K562 (cell line): ENCODE data around the gene RPL22. TPM values are rescaled to one million over a fixed set of nuclear protein-coding genes. Genes with fewer than 3 reads are reported as not detected.

Experiments
- ATAC-seq: fragments of 200-7000 bp; cut with Tn5 transposase; 3 replicates; pipeline ENCODE4 v1.9.1; 2020; ENCODE audit warnings: moderate library complexity
- BruUV-seq: library from RNA; stranded (reverse); fragments of 400-500 nt; replicated peaks from 2 replicates; lab custom pipeline; 2021; lab: Mats Ljungman, UMichigan
- CTCF ChIA-PET: fragments of 300-600 bp; formaldehyde crosslinking; extraction: SDS; loops from one replicate; lab custom pipeline; 2021; ENCODE audit warnings: low intra/inter-chr PET ratio; lab: Yijun Ruan, JAX
- POLR2A ChIA-PET: fragments of 300-600, 350-650 bp; sonication (Branson Sonifier 250); formaldehyde crosslinking; extraction: SDS; loops from one replicate; lab custom pipeline; 2021; ENCODE audit warnings: antibody characterized with exemption, inconsistent platforms; lab: Yijun Ruan, JAX
- DNase-seq, 4 experiments: peaks; one replicate each; pipeline versions ENCODE4 v3.0.0 to v3.0.0-alpha.2; 2011 to 2018; ENCODE audit warnings: low spot score in 3 of 4, mixed read lengths in 3 of 4; ENCODE audit errors: extremely low read depth in 1 of 4
- FAIRE-seq: peaks from 2 replicates; lab custom pipeline; 2011; peaks lifted over from hg19 to GRCh38; lab: Jason Lieb, UNC
- H2AFZ ChIP-seq: 2 replicates; pipeline ENCODE4 v1.6.0; 2011; ENCODE audit warnings: low read depth, low read length, control low read depth, inconsistent platforms
- H3K27ac ChIP-seq: fragments of 200-600 bp; 3 replicates; pipeline ENCODE4 v1.8.0; 2011; ENCODE audit warnings: low read depth, mild to moderate bottlenecking, control low read depth, inconsistent platforms, low read length, moderate library complexity, mixed read lengths; ENCODE audit errors: extremely low read depth
- H3K27me3 ChIP-seq, 2 experiments: fragments of 300-600 bp in 1 of 2; 2 replicates in 1 of 2; 3 replicates in 1 of 2; pipeline versions ENCODE4 v1.6.0 to v1.8.0; 2011; ENCODE audit warnings: inconsistent platforms in 2 of 2, low read length in 2 of 2, mild to moderate bottlenecking in 1 of 2, mixed read lengths in 1 of 2, moderate library complexity in 1 of 2; ENCODE audit not compliant: control insufficient read depth in 2 of 2, insufficient read depth in 2 of 2
- H3K36me3 ChIP-seq: fragments of 300-600 bp; 3 replicates; pipeline ENCODE4 v1.8.0; 2011; ENCODE audit warnings: mild to moderate bottlenecking, low read length, inconsistent platforms; ENCODE audit not compliant: control insufficient read depth, insufficient read depth
- H3K4me1 ChIP-seq, 2 experiments: fragments of 200-600 bp in 1 of 2; replicated peaks in 1 of 2; 2 replicates in 1 of 2; 3 replicates in 1 of 2; pipeline versions ENCODE4 v1.5.1 to v1.8.0; 2011; ENCODE audit warnings: inconsistent platforms in 2 of 2, low read length in 2 of 2, mild to moderate bottlenecking in 1 of 2, mixed read lengths in 1 of 2, moderate library complexity in 1 of 2; ENCODE audit not compliant: control insufficient read depth in 2 of 2, insufficient read depth in 2 of 2
- H3K4me2 ChIP-seq: 2 replicates; pipeline ENCODE4 v1.6.1; 2011; ENCODE audit warnings: low read length, control low read depth, inconsistent platforms, mixed read lengths; ENCODE audit not compliant: insufficient read depth
- H3K4me3 ChIP-seq: fragments of 200-600 bp; sonication (generic), shearing (Covaris generic); 2 replicates; pipeline ENCODE4 v1.5.1; 2016; ENCODE audit warnings: control low read depth, inconsistent platforms
- H3K79me2 ChIP-seq: fragments of 200-600 bp; 3 replicates; pipeline ENCODE4 v1.8.0; 2011; ENCODE audit warnings: low read length, inconsistent platforms; ENCODE audit not compliant: control insufficient read depth, insufficient read depth
- H3K9ac ChIP-seq, 2 experiments: 2 replicates each; pipeline versions ENCODE4 v1.6.0 to v1.6.1; 2011; ENCODE audit warnings: low read depth in 2 of 2, low read length in 2 of 2, control low read depth in 1 of 2, inconsistent platforms in 1 of 2, mild to moderate bottlenecking in 1 of 2, mixed read lengths in 1 of 2; ENCODE audit not compliant: insufficient read depth in 1 of 2
- H3K9me1 ChIP-seq: one replicate; pipeline ENCODE4 v1.6.0; 2011; ENCODE audit warnings: inconsistent platforms, mild to moderate bottlenecking, low read length, moderate library complexity; ENCODE audit not compliant: control insufficient read depth, insufficient read depth
- H3K9me3 ChIP-seq: replicated peaks from 2 replicates; pipeline ENCODE4 v1.5.1; 2011; ENCODE audit warnings: low read depth, low read length, inconsistent platforms; ENCODE audit not compliant: control insufficient read depth, insufficient read depth
- H4K20me1 ChIP-seq: replicated peaks from 2 replicates; pipeline ENCODE4 v1.6.1; 2011; ENCODE audit warnings: low read length, inconsistent platforms, mixed read lengths; ENCODE audit not compliant: control insufficient read depth, insufficient read depth
- HMG20B ChIP-seq: fragments of 250-450 bp; sonication (Bioruptor Pico); IDR thresholded peaks from 2 replicates; pipeline ENCODE4 v1.5.0; 2021; ENCODE audit warnings: mild to moderate bottlenecking
- KDM1A ChIP-seq, 2 experiments: fragments of 450-650 bp; IDR thresholded peaks; 2 replicates each; pipeline ENCODE4 v1.6.1; 2016; ENCODE audit warnings: mild to moderate bottlenecking in 2 of 2
- NEUROD1 ChIP-seq: fragments of 150-350 bp; IDR thresholded peaks from 2 replicates; pipeline ENCODE4 v1.6.1; 2014; ENCODE audit warnings: borderline replicate concordance, low read length, low read depth; ENCODE audit not compliant: partially characterized antibody
- NFE2 ChIP-seq: IDR thresholded peaks from 2 replicates; pipeline ENCODE4 v1.6.1; 2014; ENCODE audit warnings: antibody characterized with exemption, low read depth
- RFX1 ChIP-seq: fragments of 450-650 bp; IDR thresholded peaks from 2 replicates; pipeline ENCODE4 v1.6.1; 2016; ENCODE audit warnings: mild to moderate bottlenecking, moderate library complexity
- ZFP1 ChIP-seq: fragments of 450-650 bp; formaldehyde crosslinking; IDR thresholded peaks from 2 replicates; pipeline ENCODE4 v1.4.0; 2020; ENCODE audit warnings: mild to moderate bottlenecking, mixed read lengths
- ZNF717 ChIP-seq: fragments of 250-450 bp; sonication (Bioruptor Pico); IDR thresholded peaks from 2 replicates; pipeline ENCODE4 v1.5.0; 2021
- WGBS: fragments of 100-300 bp; shearing (Covaris generic); methylation state at CpG from one replicate; pipeline ENCODE4 v1.1.6; 2016; ENCODE audit warnings: low coverage, mixed read lengths; ENCODE audit not compliant: insufficient coverage; ENCODE audit errors: missing lambda C conversion rate; 5-methylcytosine and 5-hydroxymethylcytosine counted together
- in situ Hi-C: fragments of 300-500 bp; cut with MboI; formaldehyde crosslinking; loops from 4 replicates; pipeline ENCODE4 v1.15.0; 2018; ENCODE audit warnings: inconsistent platforms, mixed read lengths
- intact Hi-C: fragments of 100-400 bp; cut with micrococcal nuclease; formaldehyde crosslinking; loops from 2 replicates; pipeline ENCODE4 v1.14.2; 2022
- polyA plus RNA-seq, 8 experiments: library from polyadenylated mRNA; depleted of rRNA in 4 of 8; stranded (reverse) in 5 of 8; unstranded in 3 of 8; fragments of >200 nt; fragmentation: Nextera tagmentation in 2 of 8; fragmentation: Illumina TruSeq in 1 of 8; extraction: Ambion mirVana in 2 of 8; extraction: Trizol in 1 of 8; gene quantifications; 2 replicates each; pipeline versions ENCODE4 v1.2.1 to v1.2.3, GENCODE V29; 2011 to 2014; ENCODE audit warnings: inconsistent platforms in 1 of 8, missing spikeins in 1 of 8
- total RNA-seq, 7 experiments: library from RNA; depleted of rRNA in 6 of 7; stranded (reverse); fragments of >200 nt in 6 of 7; fragmentation: Illumina TruSeq in 2 of 7; extraction: Trizol in 2 of 7; gene quantifications; 2 replicates each; pipeline versions ENCODE4 v1.2.1 to v1.2.3, GENCODE V29; 2011 to 2021; ENCODE audit warnings: low replicate concordance in 1 of 7
- TF ChIP-seq, protein P1 (sequence below): fragments of 450-650 bp; formaldehyde crosslinking; IDR thresholded peaks from 2 replicates; pipeline ENCODE4 v1.4.0; 2022; ENCODE audit warnings: missing genetic modification characterization

The RPL22 gene
- total and polyA plus RNA-seq, 9 of the 15 experiments (the other 6 are each of a cell fraction or from before 2014, with no cell fraction given): 467 to 1,165 (median 607) TPM

GRCh38 chr1:6144647-6145395 lies 54.6 kb downstream of the RPL22 start:
- Histone ChIP-seq H3K4me1 (peaks cover 7 to 31% of the 10 kb centered on the region in 2 experiments; a peak in 3 of 5 replicates), H3K9me1 (peaks cover 5% of the 10 kb centered on the region), H3K9ac (no peak overlapping the region), H3K4me3 (no peak overlapping the region), H3K36me3 (no peaks in the 10 kb centered on the region), H3K27ac (no peak overlapping the region), H3K27me3 (peaks cover 52 to 75% of the 10 kb centered on the region in 2 experiments), H4K20me1 (peaks cover 50% of the 10 kb centered on the region), H3K4me2 (no peak overlapping the region), H3K9me3 (no peaks in the 10 kb centered on the region), H3K79me2 (no peaks in the 10 kb centered on the region), H2AFZ (no peak overlapping the region)
- no peak for DNase-seq
- no TSS peak for BruUV-seq
- intact Hi-C loops (no loop called here), in situ Hi-C loops (no loop called here)
- 2% methylated on average over 16 of the region's 16 CpGs for WGBS
- FAIRE-seq: no peak
- ChIA-PET POLR2A (interaction anchor here (0.8 to 1.3 kb wide), 4 partner anchors 10 to 38 kb away, joined by 3 to 5 read pairs (median 3); no protein-coding TSS in a partner anchor), CTCF (no interaction called here)
- TF ChIP-seq KDM1A (IDR thresholded peaks at IDR 0.05): peak; percentile 39 to 64; a peak in 2 of 4 replicates
- peak; percentile 68 for TF ChIP-seq RFX1
- TF ChIP-seq NFE2: no peak
- no peak for ATAC-seq

GRCh38 chr1:6144175-6144574 lies 55.2 kb downstream of the RPL22 start:
- H3K27me3 ChIP-seq: peaks cover 54 to 81% of the 10 kb centered on the region in 2 experiments
- no peaks in the 10 kb centered on the region for H3K9me3 ChIP-seq
- H3K9me1 ChIP-seq: peaks cover 5% of the 10 kb centered on the region
- 2% methylated on average over 7 of the region's 7 CpGs for WGBS
- peaks cover 50% of the 10 kb centered on the region for H4K20me1 ChIP-seq
- intact Hi-C loops: no loop called here
- H2AFZ ChIP-seq: no peak overlapping the region
- TF ChIP-seq, protein P1, sequence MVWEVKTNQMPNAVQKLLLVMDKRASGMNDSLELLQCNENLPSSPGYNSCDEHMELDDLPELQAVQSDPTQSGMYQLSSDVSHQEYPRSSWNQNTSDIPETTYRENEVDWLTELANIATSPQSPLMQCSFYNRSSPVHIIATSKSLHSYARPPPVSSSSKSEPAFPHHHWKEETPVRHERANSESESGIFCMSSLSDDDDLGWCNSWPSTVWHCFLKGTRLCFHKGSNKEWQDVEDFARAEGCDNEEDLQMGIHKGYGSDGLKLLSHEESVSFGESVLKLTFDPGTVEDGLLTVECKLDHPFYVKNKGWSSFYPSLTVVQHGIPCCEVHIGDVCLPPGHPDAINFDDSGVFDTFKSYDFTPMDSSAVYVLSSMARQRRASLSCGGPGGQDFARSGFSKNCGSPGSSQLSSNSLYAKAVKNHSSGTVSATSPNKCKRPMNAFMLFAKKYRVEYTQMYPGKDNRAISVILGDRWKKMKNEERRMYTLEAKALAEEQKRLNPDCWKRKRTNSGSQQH (CRISPR knock-in tag): no peak
- TF ChIP-seq NEUROD1 (no peak), ZFP1 (no peak), HMG20B (CRISPR knock-in tag) (no peak), ZNF717 (no peak)
- no peak overlapping the region for H3K4me2 ChIP-seq
- POLR2A ChIA-PET: no interaction called here
- H3K9ac ChIP-seq: no peak overlapping the region
- H3K4me1 ChIP-seq: peaks cover 7 to 30% of the 10 kb centered on the region in 2 experiments; a peak in 3 of 5 replicates
- ATAC-seq (no peak), FAIRE-seq (no peak), DNase-seq (no peak)
- no peak overlapping the region for H3K4me3 ChIP-seq
- no TSS peak for BruUV-seq
- H3K79me2 ChIP-seq: no peaks in the 10 kb centered on the region
- in situ Hi-C loops: no loop called here
- H3K36me3 ChIP-seq: no peaks in the 10 kb centered on the region
- H3K27ac ChIP-seq: no peak overlapping the region
- CTCF ChIA-PET: no interaction called here
